Prostate gland (tissue), 2 donors: Measurements from ENCODE around the gene RASSF5. TPM values are rescaled to one million over a fixed set of nuclear protein-coding genes. Genes with fewer than 3 reads are reported as not detected.

Experiments used
- DNase-seq: peaks from one replicate; pipeline ENCODE4 v3.0.0-alpha.2; 2019; ENCODE audit warnings: low spot score
- H3K27ac ChIP-seq, 2 donors: fragments of 200-600 bp; sonication (generic); 2 replicates each; pipeline ENCODE4 v1.5.1; 2017 to 2019
- H3K27me3 ChIP-seq: fragments of 200-600 bp; sonication (generic); replicated peaks from 2 replicates; pipeline ENCODE4 v1.5.1; 2019; ENCODE audit not compliant: insufficient read depth
- H3K36me3 ChIP-seq, 2 donors: fragments of 200-600 bp; sonication (generic); 1 replicate in 1 of 2; 2 replicates in 1 of 2; pipeline versions ENCODE4 v1.5.1 to v1.8.1; 2017 to 2019
- H3K4me1 ChIP-seq: fragments of 200-600 bp; sonication (generic); replicated peaks from 2 replicates; pipeline ENCODE4 v1.5.1; 2019
- H3K4me3 ChIP-seq, 2 donors: fragments of 200-600 bp; sonication (generic); 2 replicates each; pipeline ENCODE4 v1.5.1; 2017 to 2019
- H3K9me3 ChIP-seq: fragments of 200-600 bp; sonication (generic); 2 replicates; pipeline ENCODE4 v1.5.1; 2017
- CTCF ChIP-seq, 4 experiments: fragments of 200-600 bp in 2 of 4; fragments of 450-650 bp in 2 of 4; sonication (generic) in 2 of 4; IDR thresholded peaks; 1 replicate in 3 of 4; 2 replicates in 1 of 4; pipeline ENCODE4 v1.5.1; 2016 to 2019; ENCODE audit warnings: antibody characterized with exemption in 4 of 4, mild to moderate bottlenecking in 2 of 4, moderate library complexity in 2 of 4
- POLR2A ChIP-seq: fragments of 450-650 bp; IDR thresholded peaks from one replicate; pipeline ENCODE4 v1.6.1; 2016; ENCODE audit warnings: antibody characterized with exemption, mild to moderate bottlenecking
- POLR2AphosphoS5 ChIP-seq: sonication (generic); formaldehyde crosslinking; IDR thresholded peaks from one replicate; pipeline ENCODE4 v1.6.1; 2017; ENCODE audit warnings: antibody characterized with exemption
- WGBS: methylation state at CpG from one replicate; pipeline ENCODE4 v1.1.5; 2018; 5-methylcytosine and 5-hydroxymethylcytosine counted together
- intact Hi-C: fragments of 100-400 bp; cut with DNase I; formaldehyde crosslinking; loops from one replicate; pipeline ENCODE4 v1.14.2; 2022
- total RNA-seq, 2 donors: library from RNA; depleted of rRNA; stranded (reverse); fragments of >200 nt; gene quantifications; one replicate each; pipeline ENCODE4 v1.1.0, GENCODE V29; 2016

The RASSF5 gene
- total RNA-seq, 2 donors from 2014 or later, result 22.2 to 42.5 TPM

- Histone ChIP-seq H3K9me3 (no peaks in the 10 kb centered on the region), H3K4me1 (peaks cover 8% of the 10 kb centered on the region), H3K27ac (no peak overlapping the region), H3K36me3 (no peaks in the 10 kb centered on the region), H3K4me3 (no peak overlapping the region), H3K27me3 (no peaks in the 10 kb centered on the region)
- DNase-seq, result no peak
- intact Hi-C loops, result loop anchor here (2.0 kb wide), 1 partner anchor 42 kb away; no protein-coding TSS in a partner anchor
- TF ChIP-seq CTCF (IDR thresholded peaks at IDR 0.05) (no peak), POLR2A (no peak), POLR2AphosphoS5 (no peak)
- WGBS, result 83% methylated on average over 5 of the region's 5 CpGs
These were observed 75.2 kb downstream of the RASSF5 start for GRCh38 chr1:206582537-206582936.

GRCh38 chr1:206582971-206583706 is 75.8 kb downstream of the RASSF5 start:
- WGBS, result 47% methylated on average over 18 of the region's 18 CpGs
- no peaks in the 10 kb centered on the region for H3K9me3 ChIP-seq
- no peak for DNase-seq
- peaks cover 8% of the 10 kb centered on the region for H3K4me1 ChIP-seq
- intact Hi-C loops, result loop anchor here (2.0 kb wide), 1 partner anchor 42 kb away; no protein-coding TSS in a partner anchor
- no peak overlapping the region for H3K4me3 ChIP-seq
- H3K27ac ChIP-seq, result no peak overlapping the region
- no peaks in the 10 kb centered on the region for H3K27me3 ChIP-seq
- no peaks in the 10 kb centered on the region for H3K36me3 ChIP-seq
- TF ChIP-seq POLR2A (no peak), POLR2AphosphoS5 (no peak), CTCF (IDR thresholded peaks at IDR 0.05) (no peak)

GRCh38 chr1:206583707-206584648 is 76.6 kb downstream of the RASSF5 start:
- Histone ChIP-seq H3K9me3 (no peaks in the 10 kb centered on the region), H3K4me3 (no peak overlapping the region), H3K27ac (no peak overlapping the region), H3K27me3 (no peaks in the 10 kb centered on the region), H3K36me3 (no peaks in the 10 kb centered on the region), H3K4me1 (peaks cover 8% of the 10 kb centered on the region)
- TF ChIP-seq CTCF (IDR thresholded peaks at IDR 0.05), result peak; percentile 91 to 96 (median 94)
- TF ChIP-seq POLR2A, result no peak
- peak; percentile 64 for TF ChIP-seq POLR2AphosphoS5
- intact Hi-C loops, result loop anchor here (2.0 kb wide), 2 partner anchors 43 to 93 kb away; no protein-coding TSS in a partner anchor
- peak; percentile 79 for DNase-seq
- WGBS, result 84% methylated on average over 14 of the region's 16 CpGs

- H3K27me3 ChIP-seq, result no peaks in the 10 kb centered on the region
- no peaks in the 10 kb centered on the region for H3K9me3 ChIP-seq
- peaks cover 8% of the 10 kb centered on the region for H3K4me1 ChIP-seq
- WGBS, result 79% methylated on average over 4 of the region's 4 CpGs
- H3K4me3 ChIP-seq, result no peak overlapping the region
- no peak for TF ChIP-seq CTCF (IDR thresholded peaks at IDR 0.05)
- TF ChIP-seq POLR2AphosphoS5, result no peak
- no peak for TF ChIP-seq POLR2A
- intact Hi-C loops, result loop anchor here (2.0 kb wide), 1 partner anchor 94 kb away; no protein-coding TSS in a partner anchor
- H3K36me3 ChIP-seq, result no peaks in the 10 kb centered on the region
- no peak overlapping the region for H3K27ac ChIP-seq
- no peak for DNase-seq
These were observed 77.4 kb downstream of the RASSF5 start for GRCh38 chr1:206584683-206585082.
